ENCODE data around the gene COP1.
"Not testable (repeated sequence)": the region's sequence is repeated elsewhere in the genome, so short reads cannot be mapped to it uniquely, and the experiment has no call there.

Gene COP1

GRCh38 chr1:176122282-176122681 is 84.8 kb downstream of the COP1 start:
- no peak for DNase-seq (ENCODE audit: low read depth)

GRCh38 chr1:176119549-176119948 is 87.5 kb downstream of the COP1 start:
- no peak for DNase-seq (ENCODE audit: low read depth)

DNA sequence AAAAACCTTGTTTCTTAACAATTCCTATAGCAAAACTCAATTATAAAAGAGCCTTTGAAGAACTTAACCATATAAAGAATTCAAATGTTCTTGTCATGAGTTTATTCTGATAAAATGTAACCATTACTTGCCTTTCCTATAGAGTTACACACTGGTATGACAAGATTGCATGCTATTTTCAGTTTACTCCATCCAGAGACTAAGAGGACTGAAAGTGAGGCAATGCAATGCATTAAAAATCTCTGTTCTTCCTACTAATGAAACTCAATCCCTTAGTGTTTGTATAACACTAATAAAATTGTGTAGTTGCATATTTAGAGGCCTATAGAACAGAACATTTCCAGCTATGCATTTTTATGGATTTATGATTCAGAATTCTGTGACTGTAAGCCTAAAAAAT is 88.1 kb downstream of the COP1 start:
- DNase-seq (ENCODE audit: low read depth) = no peak

GRCh38 chr1:176111835-176112234 is 95.3 kb downstream of the COP1 start:
- no peak for DNase-seq (ENCODE audit: low read depth)

DNA sequence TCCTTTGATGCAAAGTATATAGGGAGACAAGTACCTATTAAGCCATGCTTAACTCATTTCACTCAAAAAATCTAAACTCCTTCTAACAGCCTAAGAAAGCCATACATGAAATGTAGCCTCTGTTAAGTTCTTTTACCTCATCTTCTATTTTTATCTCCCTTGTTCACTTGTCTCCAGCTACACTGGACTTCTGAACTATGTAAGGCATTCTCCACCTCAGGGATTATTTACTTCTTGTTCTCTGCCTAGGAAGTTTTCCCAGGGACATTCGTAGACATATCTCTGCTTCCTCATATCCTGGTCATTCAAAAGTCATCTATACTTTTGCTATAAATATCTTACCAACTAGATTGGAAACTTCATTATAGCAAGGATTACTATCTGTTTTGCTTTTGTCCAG is 96.9 kb downstream of the COP1 start:
- no peak for DNase-seq (ENCODE audit: low read depth)

- DNase-seq (ENCODE audit: low read depth) = no peak
Measured at GRCh38 chr1:176102768-176103350, 104.2 kb downstream of the COP1 start.

DNA sequence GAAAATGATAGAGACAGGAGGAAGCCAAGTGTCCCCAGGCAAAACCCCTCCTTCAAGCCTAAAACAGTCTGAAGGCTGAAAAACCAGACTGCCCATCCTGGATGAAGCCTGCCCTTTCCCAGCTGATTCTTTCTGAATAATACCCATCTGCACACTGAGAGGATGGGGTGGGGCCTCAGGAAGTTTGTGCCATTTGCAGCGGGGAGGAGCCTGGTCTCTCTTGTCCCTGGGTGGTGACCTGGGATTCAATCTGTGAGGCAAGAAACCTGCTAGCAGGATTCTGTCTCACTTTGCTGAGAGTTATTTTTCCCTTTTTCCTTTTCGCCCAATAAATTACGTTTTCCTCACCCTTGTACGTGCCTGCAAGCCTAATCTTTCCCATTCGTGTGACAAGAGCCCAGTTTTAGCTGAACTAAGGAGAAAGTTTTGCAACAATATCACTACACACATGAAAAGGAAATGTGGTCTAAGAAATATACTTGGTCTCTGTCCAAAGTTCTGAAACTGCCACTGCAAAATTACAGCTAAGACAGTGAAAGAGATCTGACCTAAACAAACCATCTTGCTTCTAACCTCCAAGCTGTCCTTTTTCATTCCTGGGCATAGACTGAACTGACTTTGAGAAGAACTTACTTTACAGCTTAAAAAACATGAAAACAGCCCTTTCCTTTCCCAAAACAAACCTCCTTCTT is 105.0 kb downstream of the COP1 start:
- DNase-seq (ENCODE audit: low read depth) = no peak

DNA sequence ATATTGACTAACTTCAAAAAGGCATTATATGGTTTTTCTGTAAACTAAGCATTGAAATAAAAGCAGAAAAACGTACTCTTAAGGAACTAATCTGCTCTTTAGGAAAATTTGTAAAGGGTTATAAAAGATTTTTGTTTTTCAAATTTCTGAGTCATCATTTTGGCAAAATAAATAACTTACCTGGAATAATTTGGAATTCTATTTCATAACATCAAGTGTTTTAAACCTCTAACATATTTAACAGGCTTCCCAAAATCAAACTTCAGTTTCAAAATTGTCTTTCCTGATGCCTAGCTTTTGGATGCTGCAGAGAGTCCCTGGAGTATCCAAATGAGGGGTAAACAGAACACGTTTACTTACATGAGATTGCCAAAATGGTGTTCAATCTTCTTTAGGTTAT is 108.5 kb downstream of the COP1 start:
- DNase-seq (ENCODE audit: low read depth) = no peak

- no peak for DNase-seq (ENCODE audit: low read depth)
Measured at GRCh38 chr1:176096015-176096414, 111.1 kb downstream of the COP1 start.

DNA sequence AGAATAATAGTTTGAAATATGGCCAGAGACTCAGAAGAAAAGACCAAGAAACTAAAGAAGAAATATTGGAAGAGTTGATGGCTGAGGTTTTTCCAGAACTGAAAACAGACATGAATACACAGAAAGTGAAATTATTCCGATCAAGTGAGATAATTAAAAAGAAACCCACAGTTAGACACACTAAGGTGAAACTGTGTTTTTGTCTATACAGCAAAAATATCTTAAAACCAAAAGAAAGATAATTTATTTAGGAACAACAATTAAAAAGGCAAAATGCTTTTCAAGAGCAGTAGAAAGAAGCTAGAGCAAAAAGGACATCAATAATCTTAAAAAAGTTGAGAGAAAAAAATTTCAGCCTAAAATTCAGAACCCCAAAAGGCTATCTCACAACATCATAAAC is 116.3 kb downstream of the COP1 start:
- no peak for DNase-seq (ENCODE audit: low read depth)

- DNase-seq (ENCODE audit: low read depth) = not testable (repeated sequence)
Measured at GRCh38 chr1:176087746-176088145, 119.3 kb downstream of the COP1 start.

GRCh38 chr1:176073524-176074157 is 133.4 kb downstream of the COP1 start:
- DNase-seq (ENCODE audit: low read depth) = no peak

DNA sequence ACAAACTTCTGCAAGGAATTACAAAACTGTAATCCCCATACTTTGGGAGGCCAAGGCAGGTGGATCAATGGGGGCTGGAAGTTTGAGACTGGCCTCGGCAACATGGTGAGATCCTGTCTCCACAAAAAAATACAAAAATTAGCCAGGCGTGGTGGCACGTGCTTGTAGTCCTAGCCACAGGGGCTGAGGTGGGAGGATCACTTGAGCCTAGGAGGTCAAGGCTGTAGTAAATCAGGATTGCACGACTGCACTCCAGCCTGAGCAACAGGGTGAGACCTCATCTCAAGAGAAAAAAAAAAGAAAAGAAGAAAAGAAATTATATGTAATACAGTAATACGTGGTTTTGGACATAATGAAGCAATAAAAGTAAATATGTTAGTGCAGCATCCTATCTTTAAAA is 138.2 kb downstream of the COP1 start:
- no peak for DNase-seq (ENCODE audit: low read depth)

- no peak for DNase-seq (ENCODE audit: low read depth)
Measured at GRCh38 chr1:176068256-176068655, 138.8 kb downstream of the COP1 start.

- DNase-seq (ENCODE audit: low read depth) = no peak
Measured at GRCh38 chr1:176066709-176067108, 140.4 kb downstream of the COP1 start.

DNA sequence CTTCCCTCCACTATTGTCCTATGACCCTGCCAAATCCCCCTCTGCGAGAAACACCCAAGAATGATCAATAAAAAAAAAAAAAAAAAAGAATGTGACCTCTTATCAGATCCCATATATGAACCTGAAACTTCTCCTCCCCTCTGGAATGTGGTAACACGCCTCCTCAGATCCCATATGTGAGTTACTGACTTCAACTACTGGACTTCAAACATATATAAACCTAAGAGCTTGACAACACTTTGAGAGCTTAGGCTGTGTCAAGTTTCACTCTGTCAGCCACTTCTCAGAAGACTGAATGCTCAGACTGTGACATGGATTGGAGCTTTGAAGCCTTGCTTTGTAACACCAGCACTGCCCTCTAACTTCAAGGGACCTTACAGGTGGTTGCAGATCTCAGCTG is 148.4 kb downstream of the COP1 start:
- no peak for DNase-seq (ENCODE audit: low read depth)

- no peak for DNase-seq (ENCODE audit: low read depth)
Measured at GRCh38 chr1:176056312-176056711, 150.8 kb downstream of the COP1 start.

DNA sequence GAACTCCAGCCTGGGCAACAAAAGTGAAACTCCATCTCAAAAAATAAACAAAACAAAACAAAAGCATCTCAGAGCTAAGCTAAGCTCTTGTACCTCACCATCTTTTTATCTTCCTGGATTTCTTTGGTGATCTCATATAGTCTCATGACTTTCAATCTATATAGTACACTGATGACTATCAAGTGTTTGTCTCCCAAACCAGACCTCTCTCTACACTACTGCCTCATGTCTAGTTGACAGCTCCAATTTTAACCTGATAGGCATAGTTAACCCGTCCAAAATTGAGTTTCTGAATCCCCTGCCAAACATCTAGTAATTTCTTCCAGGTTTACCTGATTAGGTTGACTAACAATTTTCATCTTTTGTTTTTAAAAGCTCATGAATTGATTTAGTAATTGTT is 151.7 kb downstream of the COP1 start:
- no peak for DNase-seq (ENCODE audit: low read depth)

GRCh38 chr1:176051902-176052518 is 155.1 kb downstream of the COP1 start:
- DNase-seq (ENCODE audit: low read depth) = no peak

- no peak for DNase-seq (ENCODE audit: low read depth)
Measured at GRCh38 chr1:176051402-176051801, 155.7 kb downstream of the COP1 start.

- DNase-seq (ENCODE audit: low read depth) = no peak
Measured at GRCh38 chr1:176049582-176049981, 157.5 kb downstream of the COP1 start.

DNA sequence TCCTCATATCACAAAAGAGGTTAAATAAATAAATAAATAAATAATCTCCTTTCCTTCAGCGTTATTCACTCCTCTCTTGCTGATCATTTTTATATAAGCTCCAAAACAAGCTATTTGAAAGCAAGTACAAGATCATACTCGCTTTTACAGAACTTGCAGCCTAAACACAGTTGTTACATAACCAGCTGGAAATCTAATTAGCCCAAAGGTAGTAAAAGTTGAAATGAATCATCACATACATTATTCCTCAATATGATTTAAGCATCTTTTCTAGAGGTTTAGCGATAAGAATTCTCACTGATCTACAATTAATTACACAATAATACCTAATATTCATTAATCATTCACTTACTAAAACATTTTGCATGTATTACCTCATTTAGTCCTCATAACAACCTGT is 160.2 kb downstream of the COP1 start:
- DNase-seq (ENCODE audit: low read depth) = no peak

DNA sequence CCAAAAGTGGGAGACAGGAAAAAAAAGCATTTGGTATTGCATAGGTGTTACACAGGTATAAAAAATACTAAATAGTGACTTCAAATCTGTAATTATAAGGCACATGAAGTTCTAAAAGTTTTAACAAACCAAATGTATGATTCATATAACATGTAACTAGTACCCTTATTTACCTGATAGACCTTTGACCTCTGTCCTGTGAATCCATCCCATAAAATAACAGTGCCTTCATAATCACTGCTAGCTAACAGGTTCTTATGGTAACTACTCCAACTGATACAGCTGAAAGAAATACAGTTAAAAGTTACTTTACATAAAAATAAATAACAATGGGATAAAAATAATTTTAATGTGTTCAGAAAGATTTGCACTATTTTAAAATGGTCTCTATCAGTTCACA is 163.5 kb downstream of the COP1 start:
- no peak for DNase-seq (ENCODE audit: low read depth)
